Neural cell (in vitro differentiated cells): ENCODE results near the gene LRMDA. TPM values are rescaled to one million over a fixed set of nuclear protein-coding genes. Genes with fewer than 3 reads are reported as not detected.

Experiments used
- H2AFZ ChIP-seq: fragments of 200-600, 300-800 bp; sonication (generic), shearing (Covaris generic); 2 replicates; pipeline ENCODE4 v1.6.0; 2014; ENCODE audit warnings: low read depth, mild to moderate bottlenecking, antibody characterized with exemption, low read length, moderate library complexity
- H3F3A ChIP-seq: fragments of 200-600 bp; shearing (Covaris generic); 2 replicates; pipeline ENCODE4 v1.6.1; 2016; ENCODE audit warnings: mild to moderate bottlenecking, moderate library complexity, mixed read lengths, antibody characterized with exemption, low read length; ENCODE audit not compliant: insufficient read depth, poor library complexity, severe bottlenecking
- H3K27ac ChIP-seq: fragments of 200-600, 300-800 bp; sonication (generic), shearing (Covaris generic); 2 replicates; pipeline ENCODE4 v1.5.1; 2014; ENCODE audit warnings: mild to moderate bottlenecking, low read length, moderate library complexity
- H3K27me3 ChIP-seq: fragments of 300-800, 200-600 bp; sonication (generic), shearing (Covaris generic); 2 replicates; pipeline ENCODE4 v1.6.0; 2014; ENCODE audit warnings: mild to moderate bottlenecking, low read depth, low read length, moderate library complexity; ENCODE audit not compliant: insufficient read depth
- H3K36me3 ChIP-seq: fragments of 300-800, 200-600 bp; sonication (generic), shearing (Covaris generic); 2 replicates; pipeline ENCODE4 v1.5.1; 2014; ENCODE audit warnings: mild to moderate bottlenecking, antibody characterized with exemption, low read length, moderate library complexity; ENCODE audit not compliant: insufficient read depth
- H3K4me2 ChIP-seq: fragments of 300-800, 200-600 bp; sonication (generic), shearing (Covaris generic); 2 replicates; pipeline ENCODE4 v1.6.0; 2014; ENCODE audit warnings: mild to moderate bottlenecking, low read length
- H3K4me3 ChIP-seq: fragments of 300-800, 200-600 bp; sonication (generic), shearing (Covaris generic); 2 replicates; pipeline ENCODE4 v1.5.1; 2014; ENCODE audit warnings: mild to moderate bottlenecking, low read length, moderate library complexity
- H3K79me2 ChIP-seq: fragments of 200-600 bp; shearing (Covaris generic); replicated peaks from 2 replicates; pipeline ENCODE4 v1.6.0; 2014; ENCODE audit warnings: mild to moderate bottlenecking, low read length, moderate library complexity; ENCODE audit not compliant: insufficient read depth
- H3K9ac ChIP-seq: fragments of 300-800, 200-600 bp; sonication (generic), shearing (Covaris generic); 2 replicates; pipeline ENCODE4 v1.6.1; 2016; ENCODE audit warnings: mild to moderate bottlenecking, low read length, mixed read lengths
- H3K9me2 ChIP-seq: fragments of 200-600 bp; shearing (Covaris generic); 2 replicates; pipeline ENCODE4 v1.6.1; 2016; ENCODE audit warnings: mild to moderate bottlenecking, low read length, mixed read lengths; ENCODE audit not compliant: insufficient read depth
- H3K9me3 ChIP-seq: fragments of 200-600, 300-800 bp; sonication (generic), shearing (Covaris generic); 2 replicates; pipeline ENCODE4 v1.6.1; 2016; ENCODE audit warnings: mild to moderate bottlenecking, mixed run types, low read length, moderate library complexity, mixed read lengths
- H4K20me1 ChIP-seq: fragments of 200-600 bp; shearing (Covaris generic); 2 replicates; pipeline ENCODE4 v1.6.1; 2016; ENCODE audit warnings: mild to moderate bottlenecking, mixed run types; ENCODE audit not compliant: insufficient read depth
- CTCF ChIP-seq: fragments of 450-650 bp; IDR thresholded peaks from 2 replicates; pipeline ENCODE4 v1.5.1; 2014; ENCODE audit warnings: antibody characterized with exemption, mild to moderate bottlenecking, moderate library complexity; ENCODE audit not compliant: poor library complexity, severe bottlenecking
- EP300 ChIP-seq: fragments of 450-650 bp; conservative IDR thresholded peaks from 2 replicates; pipeline ENCODE4 v1.6.1; 2014; ENCODE audit warnings: antibody characterized with exemption, mild to moderate bottlenecking, moderate library complexity; ENCODE audit not compliant: poor library complexity, severe bottlenecking
- EZH2 ChIP-seq: fragments of 200-600, 300-800 bp; shearing (Covaris generic), sonication (generic); IDR thresholded peaks from 2 replicates; pipeline ENCODE4 v1.6.1; 2014; ENCODE audit warnings: antibody characterized with exemption, low read length, borderline replicate concordance, mild to moderate bottlenecking; ENCODE audit not compliant: insufficient read depth, poor library complexity, severe bottlenecking
- MXI1 ChIP-seq: fragments of 450-650 bp; conservative IDR thresholded peaks from 2 replicates; pipeline ENCODE4 v1.6.1; 2014; ENCODE audit warnings: antibody characterized with exemption, mild to moderate bottlenecking; ENCODE audit not compliant: poor library complexity, severe bottlenecking
- POLR2AphosphoS5 ChIP-seq: IDR thresholded peaks from 2 replicates; pipeline ENCODE4 v1.6.1; 2012
- RAD21 ChIP-seq: fragments of 450-650 bp; conservative IDR thresholded peaks from 2 replicates; pipeline ENCODE4 v1.6.1; 2014; ENCODE audit warnings: antibody characterized with exemption, mild to moderate bottlenecking, moderate library complexity
- REST ChIP-seq: IDR thresholded peaks from 2 replicates; pipeline ENCODE4 v1.6.1; 2012; ENCODE audit warnings: borderline replicate concordance
- SMC3 ChIP-seq: fragments of 450-650 bp; conservative IDR thresholded peaks from 2 replicates; pipeline ENCODE4 v1.6.1; 2014; ENCODE audit warnings: antibody characterized with exemption, mild to moderate bottlenecking, moderate library complexity; ENCODE audit not compliant: poor library complexity
- TAF1 ChIP-seq: IDR thresholded peaks from 2 replicates; pipeline ENCODE4 v1.6.1; 2012; ENCODE audit warnings: low read depth
- polyA plus RNA-seq: library from polyadenylated mRNA; depleted of rRNA; stranded (reverse); fragments of >200 nt; gene quantifications from 2 replicates; pipeline ENCODE4 v1.2.3, GENCODE V29; 2014

Gene LRMDA
- polyA plus RNA-seq, 1 donor from 2014 or later, result 5.6 TPM

GRCh38 chr10:76286536-76286935, 855.1 kb downstream of the LRMDA start:
- Histone ChIP-seq H3K79me2 (no peaks in the 10 kb centered on the region), H3K9ac (no peak overlapping the region), H3F3A (no peaks in the 10 kb centered on the region), H3K4me3 (no peak overlapping the region), H3K4me2 (no peak overlapping the region), H4K20me1 (no peaks in the 10 kb centered on the region), H3K27me3 (no peaks in the 10 kb centered on the region), H2AFZ (no peak overlapping the region), H3K9me2 (no peaks in the 10 kb centered on the region), H3K27ac (no peak overlapping the region), H3K9me3 (no peaks in the 10 kb centered on the region), H3K36me3 (no peaks in the 10 kb centered on the region)
- no peak for TF ChIP-seq CTCF
- TF ChIP-seq POLR2AphosphoS5, result no peak
- no peak for TF ChIP-seq TAF1
- TF ChIP-seq RAD21, result no peak
- no peak for TF ChIP-seq SMC3
- no peak for TF ChIP-seq EZH2
- no peak for TF ChIP-seq MXI1
- TF ChIP-seq REST, result no peak

GRCh38 chr10:76287856-76288255, 856.4 kb downstream of the LRMDA start:
- H3K79me2 ChIP-seq, result no peaks in the 10 kb centered on the region
- H3K36me3 ChIP-seq, result no peaks in the 10 kb centered on the region
- H4K20me1 ChIP-seq, result no peaks in the 10 kb centered on the region
- H3K9ac ChIP-seq, result no peak overlapping the region
- TF ChIP-seq EZH2 (no peak), REST (no peak), SMC3 (no peak), POLR2AphosphoS5 (no peak), MXI1 (no peak), RAD21 (no peak), EP300 (no peak)
- H3K4me3 ChIP-seq, result no peak overlapping the region
- H2AFZ ChIP-seq, result no peak overlapping the region
- H3K27ac ChIP-seq, result no peak overlapping the region
- no peaks in the 10 kb centered on the region for H3K9me2 ChIP-seq
- H3K4me2 ChIP-seq, result no peak overlapping the region
- H3F3A ChIP-seq, result no peaks in the 10 kb centered on the region
- no peaks in the 10 kb centered on the region for H3K9me3 ChIP-seq
- H3K27me3 ChIP-seq, result no peaks in the 10 kb centered on the region
